NCI-H2029 treated with DMSO at 0.1 percent for 48 hours (cell line): ENCODE results near the gene VWA1.
A peak's percentile ranks its signal among the peaks of the same experiment; 100 is the strongest.
"Not testable (repeated sequence)": the region's sequence is repeated elsewhere in the genome, so short reads cannot be mapped to it uniquely, and the experiment has no call there.

Source experiments
- DNase-seq: peaks from one replicate; lab custom pipeline; 2025; lab: John Stamatoyannopoulos, UW

VWA1 gene

DNA sequence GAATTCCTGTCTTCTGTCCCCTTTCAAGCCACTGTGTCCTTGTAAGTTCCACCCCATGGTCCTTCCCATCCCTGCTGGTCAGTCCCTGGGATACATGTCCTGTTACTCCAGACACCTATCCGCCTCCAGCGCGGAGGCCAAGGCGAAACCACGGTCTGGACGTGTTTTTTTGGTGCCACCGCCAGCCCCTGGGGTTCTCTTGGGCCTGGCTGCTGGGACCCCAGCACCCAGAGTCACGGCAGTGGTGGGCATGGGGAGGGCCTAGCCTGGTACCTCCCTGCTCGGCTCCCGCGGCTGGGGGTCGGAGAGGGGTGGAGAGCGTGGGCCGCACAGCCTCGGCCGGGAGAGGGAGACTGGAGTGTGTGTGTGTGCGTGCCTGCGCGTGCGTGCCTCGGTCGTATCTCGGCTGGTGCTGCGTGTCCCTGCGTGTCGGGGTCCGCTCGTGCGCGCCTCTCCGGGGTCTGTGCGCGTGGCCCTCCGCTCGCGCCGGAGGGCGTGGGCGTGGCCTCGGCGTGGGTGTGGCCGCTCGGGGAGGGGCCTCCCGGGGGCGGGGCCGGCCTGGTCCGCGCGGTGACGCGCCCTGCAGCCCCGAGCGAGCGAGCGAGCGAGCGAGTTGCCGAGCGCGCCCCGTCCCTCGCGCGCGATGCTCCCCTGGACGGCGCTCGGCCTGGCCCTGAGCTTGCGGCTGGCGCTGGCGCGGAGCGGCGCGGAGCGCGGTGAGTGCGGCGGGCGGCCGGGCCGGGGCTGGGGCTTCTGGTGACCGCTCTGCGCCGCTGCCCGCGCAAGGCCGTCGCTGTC, at the start of gene VWA1:
TSS of gene VWA1 (plus strand) at position 585 of the 798 bp plus-strand sequence. CDS start at position 644, 59 bp downstream.
- DNase-seq, result no peak

DNA sequence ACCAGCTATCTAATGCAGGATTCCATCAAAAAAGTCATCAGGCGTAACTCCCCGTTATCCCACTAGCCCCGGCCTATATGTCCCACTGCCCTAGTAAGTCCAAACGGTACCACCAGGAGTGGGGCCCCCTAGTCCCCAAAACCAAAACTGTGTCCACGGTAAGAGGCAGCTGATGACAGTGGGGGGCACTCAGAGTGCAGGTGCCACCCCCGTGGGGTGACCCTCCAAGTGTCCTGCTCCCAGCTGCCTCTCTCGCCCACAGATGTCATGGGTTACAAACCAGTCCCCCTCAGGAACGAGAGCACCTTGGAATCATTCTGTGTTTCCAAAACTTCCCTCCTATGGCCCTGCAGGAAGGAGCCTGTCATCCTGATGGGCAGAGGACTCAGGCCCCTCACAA, 49.6 kb upstream of the VWA1 start:
- DNase-seq, result no peak

DNA sequence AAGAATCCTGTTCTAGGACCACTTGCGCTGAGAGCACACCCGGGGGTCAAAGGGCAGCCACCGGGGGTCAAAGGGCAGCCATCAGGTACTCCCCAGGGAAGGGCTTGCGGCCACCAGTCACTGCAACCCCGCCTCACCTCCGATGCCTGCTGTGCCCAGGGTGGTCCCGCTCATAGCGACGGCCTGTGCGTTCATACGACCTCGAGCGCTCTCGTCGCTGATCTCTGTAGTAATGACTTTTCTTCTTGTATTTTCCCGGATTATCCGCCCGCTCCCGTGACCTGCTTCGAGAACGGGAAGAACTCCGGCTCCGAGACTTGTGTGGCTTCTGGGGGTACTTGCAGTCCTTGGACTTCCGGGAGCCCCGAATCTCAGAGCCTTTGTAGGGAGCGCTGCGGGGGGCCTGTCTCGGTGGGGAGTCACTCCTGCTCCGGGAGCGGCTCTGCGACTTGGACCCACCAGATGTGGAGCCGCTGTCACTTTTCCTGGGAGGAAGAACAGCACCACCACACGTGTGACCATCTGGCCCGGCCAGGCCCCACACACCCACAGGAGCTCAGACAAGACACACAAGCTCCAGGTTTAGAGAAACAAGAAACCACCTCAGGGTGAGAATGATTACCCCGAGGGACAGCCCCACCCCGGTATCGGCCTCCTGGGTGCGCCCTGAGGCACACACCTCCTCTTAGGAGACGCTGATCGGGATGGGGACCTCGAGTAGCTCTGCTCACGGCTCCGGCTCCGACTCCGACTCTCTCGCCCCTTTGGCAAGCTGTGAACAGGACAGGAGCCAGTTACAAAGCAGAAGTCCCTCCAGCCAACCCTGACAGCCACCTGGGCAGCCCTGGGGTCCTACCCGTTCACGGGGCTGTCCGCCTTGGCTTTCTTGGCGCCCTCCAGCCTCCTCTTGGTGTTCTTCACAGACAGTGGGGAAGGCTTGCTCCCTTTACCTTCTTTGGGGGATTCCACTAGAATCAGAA, 48.1 kb upstream of the VWA1 start:
- no peak for DNase-seq

GRCh38 chr1:1388078-1388472, 47.4 kb upstream of the VWA1 start:
- no peak for DNase-seq

DNA sequence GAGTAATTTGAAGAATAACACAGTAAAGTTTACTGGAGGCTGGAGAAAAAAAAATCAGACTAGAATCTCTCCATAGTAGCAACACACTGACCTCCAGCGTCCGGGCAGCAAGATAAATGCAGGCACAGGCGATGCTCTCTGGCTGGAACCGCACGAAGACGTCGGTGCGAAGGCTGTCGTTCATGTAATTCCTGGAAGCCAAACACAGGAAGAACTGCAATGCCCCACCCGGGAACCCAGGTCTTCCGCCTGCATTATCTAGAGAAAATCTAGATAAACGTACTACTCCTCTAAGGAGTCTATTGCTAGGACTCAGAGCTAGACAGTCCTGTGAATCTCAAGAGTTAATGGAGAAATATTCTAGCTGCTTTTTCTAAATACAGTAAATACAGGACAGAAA, 44.8 kb upstream of the VWA1 start:
- no peak for DNase-seq

DNA sequence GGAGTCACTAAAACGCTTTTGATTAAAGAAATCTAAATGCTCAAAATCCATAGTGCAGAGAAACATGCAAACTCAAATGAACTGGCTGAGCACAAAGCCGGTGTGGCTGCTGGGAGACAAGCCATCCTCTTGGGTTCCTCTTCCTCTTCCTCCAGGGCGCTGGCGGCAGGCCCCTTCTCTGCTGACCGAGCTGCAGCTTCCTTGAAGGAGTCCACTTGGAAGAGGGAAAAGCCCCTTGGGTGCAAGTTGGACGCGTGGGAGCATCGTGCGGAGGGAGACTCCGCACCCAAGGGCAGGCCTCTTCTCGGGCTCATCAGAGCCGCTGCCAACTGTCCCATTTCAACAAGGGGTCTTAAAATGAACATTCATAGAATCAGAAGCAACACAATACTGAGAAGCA, 44.3 kb upstream of the VWA1 start:
- DNase-seq, result no peak

GRCh38 chr1:1393014-1393413, 42.5 kb upstream of the VWA1 start:
- DNase-seq, result no peak

DNA sequence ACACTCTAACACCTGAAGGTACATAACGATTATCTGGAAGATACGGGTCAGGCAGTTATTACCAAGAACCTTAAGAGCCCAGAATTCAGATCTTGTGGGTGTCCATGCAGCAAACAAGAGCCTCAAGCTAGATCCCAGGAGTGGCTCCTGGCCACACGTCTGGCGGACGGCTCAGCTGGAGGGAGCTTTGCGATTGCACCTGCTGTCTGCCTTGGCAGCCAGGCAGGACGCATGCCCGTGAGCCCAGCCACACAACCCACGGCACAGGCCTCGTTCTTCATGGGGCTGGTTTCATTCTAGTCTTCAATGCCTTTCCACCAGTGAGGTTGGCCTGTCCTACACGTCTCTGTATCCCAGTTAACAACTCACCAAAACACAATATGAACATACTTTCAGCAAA, 42.1 kb upstream of the VWA1 start:
- no peak for DNase-seq

GRCh38 chr1:1394116-1394515, 41.4 kb upstream of the VWA1 start:
- DNase-seq, result no peak

GRCh38 chr1:1395166-1395565, 40.3 kb upstream of the VWA1 start:
- no peak for DNase-seq

- DNase-seq, result no peak
Measured at GRCh38 chr1:1397839-1398523, 37.5 kb upstream of the VWA1 start.

DNA sequence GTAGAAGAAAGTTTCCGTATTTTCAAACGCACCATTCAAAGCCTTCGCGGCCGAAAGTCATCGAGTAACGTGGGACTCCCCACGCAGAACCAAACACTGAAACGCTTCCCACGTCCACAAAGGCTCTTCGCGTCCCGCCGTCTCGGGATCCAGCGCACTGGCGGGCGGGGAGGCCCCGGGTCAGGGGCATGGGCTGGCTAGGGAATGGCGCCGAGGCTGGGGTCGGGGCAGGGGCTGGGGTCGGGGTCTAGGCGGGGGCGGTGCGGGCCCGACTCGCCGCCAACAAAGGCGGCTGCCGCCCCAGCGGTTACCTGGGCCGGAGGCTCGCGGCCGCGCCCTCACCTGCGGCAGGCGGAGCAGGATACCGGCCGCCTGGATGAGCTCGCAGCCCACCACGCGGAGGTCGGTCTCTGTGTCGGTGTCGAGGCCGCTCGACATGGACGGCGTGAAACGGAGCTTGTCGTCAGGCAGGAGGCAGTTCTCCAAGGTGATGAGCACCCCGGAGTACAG, 36.8 kb upstream of the VWA1 start:
- DNase-seq, result no peak

GRCh38 chr1:1399187-1399871, 36.2 kb upstream of the VWA1 start, which contains the start of gene CCNL2:
TSS of gene CCNL2 (minus strand) at chr1:1399335. CDS start at chr1:1399306, 29 bp downstream.
- peak; percentile 46 for DNase-seq

- no peak for DNase-seq
Measured at GRCh38 chr1:1399872-1400575, 35.5 kb upstream of the VWA1 start.

DNA sequence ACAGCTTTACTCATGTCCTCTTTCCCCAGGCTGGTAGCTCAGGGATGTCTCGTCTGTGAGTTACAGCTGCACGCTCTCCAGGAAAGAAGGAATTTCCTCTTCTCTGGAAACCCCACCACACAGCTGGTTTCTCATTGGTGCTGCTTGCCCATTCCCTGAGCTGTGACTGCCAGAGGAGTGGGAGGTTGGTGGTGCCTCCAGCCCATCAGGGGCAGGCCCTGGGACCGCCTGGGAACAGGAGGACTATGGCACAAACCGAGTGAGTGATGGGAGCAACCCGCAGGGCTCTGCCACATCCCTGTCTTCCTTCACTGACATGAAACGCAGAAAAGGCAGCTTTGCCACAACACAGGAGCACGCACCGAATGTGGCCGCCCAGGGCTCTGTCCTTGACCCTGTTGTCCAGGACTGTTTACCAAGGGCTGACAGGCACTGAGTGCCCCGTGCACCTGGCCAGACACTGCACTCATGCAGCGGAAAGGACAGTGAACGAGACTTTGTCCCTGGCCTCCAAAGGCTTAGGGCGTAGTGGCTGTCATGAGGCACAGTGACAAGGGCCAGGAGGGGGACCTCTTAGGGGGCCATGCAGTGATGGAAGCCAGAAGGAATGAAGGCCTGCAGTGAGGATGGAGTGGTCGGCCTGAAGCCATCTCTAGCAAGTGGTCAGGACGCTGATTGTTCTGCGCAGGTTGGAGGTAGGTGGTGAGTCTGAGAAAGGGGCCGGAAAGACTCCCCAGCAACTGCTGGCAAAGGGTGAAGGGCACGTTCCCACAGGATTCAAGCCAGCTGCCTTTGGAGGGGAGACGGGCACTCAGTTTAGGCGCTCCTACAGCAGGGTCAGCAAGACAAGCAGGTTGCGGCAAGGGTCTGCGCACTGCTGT, 34.7 kb upstream of the VWA1 start:
- no peak for DNase-seq

DNA sequence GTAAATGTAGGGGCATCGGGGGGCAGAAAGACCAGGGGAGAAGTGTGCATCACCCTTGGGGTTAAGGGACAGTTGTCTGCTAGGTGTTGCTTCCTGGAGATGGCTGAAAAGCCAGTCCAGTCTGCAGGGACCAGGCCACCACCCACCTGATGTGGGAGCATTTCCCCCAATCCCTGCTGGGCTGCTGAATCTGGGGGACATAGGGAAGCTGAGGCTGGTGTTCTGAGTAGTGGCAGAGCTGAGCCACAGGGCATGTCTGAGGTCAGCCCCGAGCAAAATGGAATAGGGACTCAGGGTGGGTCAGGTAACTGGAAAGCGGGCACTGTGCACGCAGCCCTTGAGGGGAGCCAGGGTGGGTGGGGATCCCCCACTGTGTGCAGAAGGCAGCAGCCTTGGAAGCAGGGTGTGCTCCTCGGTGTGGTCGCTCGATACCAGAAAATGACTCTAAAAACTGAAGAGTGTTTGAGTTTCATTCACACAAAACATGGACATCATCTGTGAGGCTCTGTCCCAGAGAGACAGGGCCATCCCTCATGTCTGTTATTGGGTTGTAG, 34.0 kb upstream of the VWA1 start:
- DNase-seq, result no peak

GRCh38 chr1:1402072-1402900, 33.2 kb upstream of the VWA1 start:
- DNase-seq, result no peak

DNA sequence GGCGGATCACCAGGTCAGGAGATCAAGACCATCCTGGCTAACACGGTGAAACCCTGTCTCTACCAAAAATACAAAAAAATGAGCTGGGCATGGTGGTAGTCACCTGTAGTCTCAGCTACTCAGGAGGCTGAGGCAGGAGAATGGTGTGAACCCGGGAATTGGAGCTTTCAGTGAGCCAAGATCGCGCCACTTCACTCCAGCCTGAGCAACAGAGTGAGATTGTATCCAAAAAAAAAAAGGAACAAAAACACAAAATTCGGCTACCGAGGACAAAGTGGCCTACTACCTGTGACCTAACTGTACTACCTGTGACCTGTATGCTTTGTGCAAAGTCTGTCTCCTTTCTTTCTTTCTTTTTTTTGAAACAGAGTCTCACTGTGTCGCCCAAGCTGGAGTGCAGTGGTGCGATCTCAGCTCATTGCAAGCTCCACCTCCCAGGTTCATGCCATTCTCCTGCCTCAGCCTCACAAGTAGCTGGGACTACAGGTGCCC, 32.5 kb upstream of the VWA1 start:
- not testable (repeated sequence) for DNase-seq
